Muscle of leg (tissue), 11 donors: ENCODE data around the gene XDH. TPM values are rescaled to one million over a fixed set of nuclear protein-coding genes. Genes with fewer than 3 reads are reported as not detected.

Experiments
- DNase-seq: peaks from one replicate; pipeline ENCODE4 v3.0.0; 2013
- H3K27ac ChIP-seq: one replicate; pipeline ENCODE4 v1.5.1; 2013; ENCODE audit warnings: mild to moderate bottlenecking, low read length, control low read depth
- H3K27me3 ChIP-seq: one replicate; pipeline ENCODE4 v1.6.1; 2013; ENCODE audit warnings: low read length; ENCODE audit not compliant: control insufficient read depth, insufficient read depth
- H3K36me3 ChIP-seq: one replicate; pipeline ENCODE4 v1.6.1; 2013; ENCODE audit warnings: low read length; ENCODE audit not compliant: control insufficient read depth, insufficient read depth
- H3K4me1 ChIP-seq: one replicate; pipeline ENCODE4 v1.6.1; 2013; ENCODE audit warnings: low read length; ENCODE audit not compliant: control insufficient read depth, insufficient read depth
- H3K4me3 ChIP-seq: one replicate; pipeline ENCODE4 v1.5.1; 2013; ENCODE audit warnings: low read length, control low read depth
- H3K9me3 ChIP-seq: replicated peaks from 2 replicates; pipeline ENCODE4 v1.6.1; 2013; ENCODE audit warnings: low read depth, low read length; ENCODE audit not compliant: control insufficient read depth
- WGBS: methylation state at CpG from one replicate; pipeline ENCODE4 v1.1.5; 2013; ENCODE audit warnings: missing lambda C conversion rate; ENCODE audit not compliant: insufficient coverage; 5-methylcytosine and 5-hydroxymethylcytosine counted together
- polyA plus RNA-seq, 8 donors: library from polyadenylated mRNA; unstranded; fragments of 120-200 nt; gene quantifications; one replicate each; pipeline versions ENCODE4 v1.2.1 to v1.2.3, GENCODE V29; 2013; ENCODE audit warnings: inconsistent platforms in 1 of 8, low replicate concordance in 1 of 8; ENCODE audit not compliant: insufficient read length in 8 of 8, insufficient read depth in 1 of 8
- total RNA-seq: library from RNA; stranded (reverse); fragments of 120-200 nt; gene quantifications from one replicate; pipeline ENCODE4 v1.2.4, GENCODE V29; 2013

XDH gene
- total and polyA plus RNA-seq, 9 donors: under 0.01 to 5.5 (median 0.06) TPM; not detected in 3

GRCh38 chr2:31334311-31335026 lies 80.1 kb downstream of the XDH start:
- 89% methylated on average over 2 of the region's 5 CpGs for WGBS
- Histone ChIP-seq H3K27me3 (no peaks in the 10 kb centered on the region), H3K9me3 (no peaks in the 10 kb centered on the region), H3K36me3 (no peaks in the 10 kb centered on the region), H3K4me3 (no peak overlapping the region), H3K4me1 (no peaks in the 10 kb centered on the region), H3K27ac (no peak overlapping the region)
- no peak for DNase-seq

GRCh38 chr2:31333527-31334183 lies 80.9 kb downstream of the XDH start:
- 6% methylated on average over 7 of the region's 8 CpGs for WGBS
- peak; percentile 75 for DNase-seq
- no peaks in the 10 kb centered on the region for H3K27me3 ChIP-seq
- H3K4me3 ChIP-seq: no peak overlapping the region
- H3K9me3 ChIP-seq: no peaks in the 10 kb centered on the region
- H3K27ac ChIP-seq: no peak overlapping the region
- no peaks in the 10 kb centered on the region for H3K36me3 ChIP-seq
- H3K4me1 ChIP-seq: no peaks in the 10 kb centered on the region

- Histone ChIP-seq H3K27me3 (no peaks in the 10 kb centered on the region), H3K9me3 (no peaks in the 10 kb centered on the region)
Observed at GRCh38 chr2:31333046-31333445, 81.5 kb downstream of the XDH start.

GRCh38 chr2:31332521-31332920 lies 82.0 kb downstream of the XDH start:
- Histone ChIP-seq H3K9me3 (no peaks in the 10 kb centered on the region), H3K4me3 (no peak overlapping the region), H3K27ac (no peak overlapping the region), H3K36me3 (no peaks in the 10 kb centered on the region), H3K27me3 (no peaks in the 10 kb centered on the region), H3K4me1 (no peaks in the 10 kb centered on the region)
- no peak for DNase-seq
- WGBS: 64% methylated on average over 1 of the region's 5 CpGs

More at GRCh38 chr2:31333046-31333445, 81.5 kb downstream of the XDH start:
- no peaks in the 10 kb centered on the region for H3K36me3 ChIP-seq
- 0% methylated on average over 1 of the region's 5 CpGs for WGBS
- no peaks in the 10 kb centered on the region for H3K4me1 ChIP-seq
- no peak overlapping the region for H3K27ac ChIP-seq
- H3K4me3 ChIP-seq: no peak overlapping the region
- no peak for DNase-seq

GRCh38 chr2:31331156-31331555 lies 83.4 kb downstream of the XDH start:
- no peak overlapping the region for H3K27ac ChIP-seq

GRCh38 chr2:31329081-31329625 lies 85.4 kb downstream of the XDH start:
- no CpG with 5 or more reads among the region's 2 CpGs for WGBS
- no peaks in the 10 kb centered on the region for H3K9me3 ChIP-seq
- H3K27ac ChIP-seq: no peak overlapping the region
- H3K4me3 ChIP-seq: no peak overlapping the region
- no peaks in the 10 kb centered on the region for H3K36me3 ChIP-seq
- no peaks in the 10 kb centered on the region for H3K4me1 ChIP-seq
- DNase-seq: no peak
- H3K27me3 ChIP-seq: no peaks in the 10 kb centered on the region

More at GRCh38 chr2:31331156-31331555, 83.4 kb downstream of the XDH start:
- Histone ChIP-seq H3K9me3 (no peaks in the 10 kb centered on the region), H3K4me1 (no peaks in the 10 kb centered on the region), H3K4me3 (no peak overlapping the region), H3K27me3 (no peaks in the 10 kb centered on the region), H3K36me3 (no peaks in the 10 kb centered on the region)
- DNase-seq: no peak
- 60% methylated on average over 6 of the region's 8 CpGs for WGBS

GRCh38 chr2:31328026-31328425 lies 86.5 kb downstream of the XDH start:
- Histone ChIP-seq H3K4me1 (no peaks in the 10 kb centered on the region), H3K9me3 (no peaks in the 10 kb centered on the region), H3K27ac (no peak overlapping the region), H3K27me3 (no peaks in the 10 kb centered on the region), H3K36me3 (no peaks in the 10 kb centered on the region), H3K4me3 (no peak overlapping the region)
- DNase-seq: peak; percentile 22

GRCh38 chr2:31327505-31327904 lies 87.0 kb downstream of the XDH start:
- Histone ChIP-seq H3K27ac (no peak overlapping the region), H3K4me3 (no peak overlapping the region), H3K9me3 (no peaks in the 10 kb centered on the region), H3K4me1 (peaks cover under 1% of the 10 kb centered on the region), H3K36me3 (no peaks in the 10 kb centered on the region), H3K27me3 (no peaks in the 10 kb centered on the region)
- no peak for DNase-seq
- 100% methylated on average over 1 of the region's 1 CpG for WGBS

- Histone ChIP-seq H3K9me3 (no peaks in the 10 kb centered on the region), H3K27me3 (no peaks in the 10 kb centered on the region), H3K36me3 (no peaks in the 10 kb centered on the region), H3K4me1 (peaks cover 14% of the 10 kb centered on the region), H3K4me3 (no peak overlapping the region), H3K27ac (no peak overlapping the region)
- no CpG with 5 or more reads among the region's 5 CpGs for WGBS
- no peak for DNase-seq
Observed at GRCh38 chr2:31324016-31324633, 90.4 kb downstream of the XDH start.

GRCh38 chr2:31322371-31322770 lies 92.2 kb downstream of the XDH start:
- no peaks in the 10 kb centered on the region for H3K9me3 ChIP-seq
- H3K4me3 ChIP-seq: no peak overlapping the region
- no peaks in the 10 kb centered on the region for H3K27me3 ChIP-seq
- peak; percentile 20 for DNase-seq
- no CpG with 5 or more reads among the region's 1 CpG for WGBS
- H3K27ac ChIP-seq: no peak overlapping the region
- no peaks in the 10 kb centered on the region for H3K36me3 ChIP-seq
- H3K4me1 ChIP-seq: peaks cover 20% of the 10 kb centered on the region
